GM12864 (cell line): Measurements from ENCODE around the gene SLC16A6.

Source experiments
- DNase-seq: peaks from one replicate; pipeline ENCODE4 v3.0.0-alpha.2; 2011; ENCODE audit warnings: low read depth
- H3K4me3 ChIP-seq: 2 replicates; pipeline ENCODE4 v1.5.1; 2011; ENCODE audit warnings: mild to moderate bottlenecking, low read depth, low read length, control low read depth
- CTCF ChIP-seq: IDR thresholded peaks from 2 replicates; pipeline ENCODE4 v1.5.1; 2011; ENCODE audit warnings: low read depth, mild to moderate bottlenecking, moderate library complexity, low read length, control low read depth, inconsistent platforms; ENCODE audit errors: missing control alignments

SLC16A6 gene

GRCh38 chr17:68299817-68300216 lies 8.9 kb upstream of the SLC16A6 start:
- DNase-seq: no peak
- no peak for TF ChIP-seq CTCF
- H3K4me3 ChIP-seq: no peak overlapping the region

GRCh38 chr17:68298601-68299000 lies 7.7 kb upstream of the SLC16A6 start:
- no peak for TF ChIP-seq CTCF

GRCh38 chr17:68297195-68297594 lies 6.3 kb upstream of the SLC16A6 start:
- TF ChIP-seq CTCF: no peak
- no peak for DNase-seq
- H3K4me3 ChIP-seq: no peak overlapping the region

More at GRCh38 chr17:68298601-68299000, 7.7 kb upstream of the SLC16A6 start:
- no peak overlapping the region for H3K4me3 ChIP-seq
- DNase-seq: no peak

GRCh38 chr17:68296217-68297191 lies 5.6 kb upstream of the SLC16A6 start:
- DNase-seq: no peak
- no peak for TF ChIP-seq CTCF
- H3K4me3 ChIP-seq: no peak overlapping the region

GRCh38 chr17:68295086-68295485 lies 4.2 kb upstream of the SLC16A6 start:
- H3K4me3 ChIP-seq: no peak overlapping the region
- DNase-seq: no peak
- TF ChIP-seq CTCF: no peak

GRCh38 chr17:68294617-68295016 lies 3.7 kb upstream of the SLC16A6 start:
- no peak for TF ChIP-seq CTCF
- H3K4me3 ChIP-seq: no peak overlapping the region
- no peak for DNase-seq

- DNase-seq: no peak
- no peak overlapping the region for H3K4me3 ChIP-seq
- TF ChIP-seq CTCF: no peak
Observed at GRCh38 chr17:68294196-68294555, 3.2 kb upstream of the SLC16A6 start.
